Measurements from ENCODE around the gene SNRPE.

Gene SNRPE

DNA sequence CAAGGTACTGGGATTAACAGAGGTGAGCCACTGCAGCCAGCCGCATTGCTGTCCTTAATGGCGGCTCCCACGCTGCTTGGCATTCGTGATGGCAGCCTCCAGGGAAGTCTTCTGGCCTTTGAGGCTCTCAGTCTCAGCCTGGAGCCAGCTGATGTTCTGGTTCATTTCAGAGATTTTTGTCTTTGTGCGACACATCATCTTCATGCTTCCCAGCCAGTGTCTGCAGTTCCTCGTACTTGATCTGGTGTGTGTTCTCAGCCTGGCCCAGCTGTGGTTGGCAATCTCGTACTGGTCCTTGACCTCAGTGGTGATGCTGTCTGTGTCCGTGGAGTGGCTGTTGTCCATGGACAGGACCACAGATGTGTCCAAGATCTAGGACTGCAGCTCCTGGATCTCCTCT, 11.7 kb downstream of the SNRPE start:
- in situ Hi-C loops (cut with MboI; ENCODE audit: low sequenced_read_pairs), result loop anchor here (25.0 kb wide), 1 partner anchor 264 kb away; no protein-coding TSS in a partner anchor

DNA sequence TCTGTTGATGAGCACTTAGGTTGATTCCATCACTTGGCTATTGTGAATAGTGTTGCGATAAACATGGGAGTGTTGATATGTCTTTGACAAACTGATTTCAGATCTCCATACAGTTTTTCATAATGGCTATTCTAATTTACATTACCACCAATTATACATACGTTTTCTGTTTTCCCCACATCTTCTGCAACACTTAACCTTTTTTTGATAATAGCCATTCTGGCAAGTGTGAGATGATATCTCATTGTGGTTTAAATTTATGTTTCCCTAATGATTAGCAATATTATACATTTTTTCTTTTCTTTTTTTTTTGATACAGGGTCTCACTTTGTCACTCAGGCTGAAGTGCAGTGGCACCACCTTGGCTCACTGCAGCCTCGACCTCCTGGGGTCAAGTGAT, 17.0 kb downstream of the SNRPE start:
- in situ Hi-C loops (cut with MboI; ENCODE audit: low sequenced_read_pairs), result no loop called here

DNA sequence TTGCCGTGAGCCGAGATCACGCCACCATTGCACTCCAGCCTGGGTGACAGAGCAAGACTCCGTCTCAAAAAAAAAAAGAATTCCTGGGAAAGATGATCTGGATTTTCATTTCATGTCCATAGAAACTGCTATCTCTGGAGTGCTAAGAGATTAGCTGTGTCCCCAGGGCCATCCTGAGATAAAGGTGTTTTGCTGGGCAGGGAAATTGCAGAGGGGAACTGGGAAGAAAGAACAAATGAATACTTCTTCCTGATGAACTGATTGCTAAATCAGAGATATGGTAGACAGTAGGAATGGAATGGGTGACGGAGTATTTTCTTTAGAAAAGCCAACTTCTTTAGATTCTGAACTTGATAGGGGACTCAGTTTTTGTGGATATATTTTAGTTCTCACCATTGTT, 19.2 kb downstream of the SNRPE start:
- in situ Hi-C loops (cut with MboI; ENCODE audit: low sequenced_read_pairs), result no loop called here

DNA sequence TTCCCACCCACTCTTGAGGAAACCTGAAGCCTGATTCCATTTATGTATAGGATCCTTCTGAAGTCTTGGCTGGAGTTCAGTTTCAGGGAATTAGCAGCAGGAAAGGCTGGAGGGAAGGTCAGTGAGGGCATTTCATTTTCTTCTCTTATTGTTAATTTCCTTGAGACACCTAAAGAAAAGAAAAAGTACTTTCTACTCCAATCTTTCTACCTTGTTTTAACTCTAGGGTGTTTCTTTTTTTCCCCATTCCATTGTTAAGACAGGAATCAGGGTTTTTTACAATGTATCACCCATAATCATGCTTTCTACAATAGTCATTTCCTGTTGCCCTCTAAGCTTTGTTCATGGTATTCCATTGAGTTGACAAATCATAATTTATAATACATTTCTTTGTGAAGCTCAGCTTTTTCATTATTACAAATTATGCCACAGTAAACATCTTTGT, 27.4 kb downstream of the SNRPE start:
- in situ Hi-C loops (cut with MboI; ENCODE audit: low sequenced_read_pairs), result no loop called here

DNA sequence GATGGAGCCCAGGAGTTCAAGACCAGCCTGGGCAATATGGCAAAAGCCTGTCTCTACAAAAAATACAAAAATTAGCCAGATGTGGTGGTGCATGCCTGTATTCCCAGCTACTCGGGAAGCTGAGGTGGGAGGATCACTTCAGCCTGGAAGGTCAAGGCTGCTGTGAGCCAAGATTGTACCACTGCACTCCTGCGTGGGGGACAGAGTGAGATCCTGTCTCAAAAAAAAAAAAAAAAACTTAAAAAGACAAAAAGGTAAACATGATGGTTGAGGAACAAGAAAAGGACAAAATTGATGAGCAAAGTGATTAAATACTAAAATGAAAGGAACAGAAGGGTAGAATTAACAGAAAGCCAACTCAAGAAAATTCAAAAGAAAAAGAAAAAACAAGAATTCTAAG, 30.6 kb downstream of the SNRPE start:
- in situ Hi-C loops (cut with MboI; ENCODE audit: low sequenced_read_pairs), result no loop called here

GRCh38 chr1:203898458-203899352, 37.3 kb downstream of the SNRPE start:
- in situ Hi-C loops (cut with MboI; ENCODE audit: low sequenced_read_pairs), result no loop called here

GRCh38 chr1:203899353-203899716, 37.9 kb downstream of the SNRPE start:
- in situ Hi-C loops (cut with MboI; ENCODE audit: low sequenced_read_pairs), result no loop called here

GRCh38 chr1:203899869-203900714, 38.7 kb downstream of the SNRPE start:
- in situ Hi-C loops (cut with MboI; ENCODE audit: low sequenced_read_pairs), result no loop called here

DNA sequence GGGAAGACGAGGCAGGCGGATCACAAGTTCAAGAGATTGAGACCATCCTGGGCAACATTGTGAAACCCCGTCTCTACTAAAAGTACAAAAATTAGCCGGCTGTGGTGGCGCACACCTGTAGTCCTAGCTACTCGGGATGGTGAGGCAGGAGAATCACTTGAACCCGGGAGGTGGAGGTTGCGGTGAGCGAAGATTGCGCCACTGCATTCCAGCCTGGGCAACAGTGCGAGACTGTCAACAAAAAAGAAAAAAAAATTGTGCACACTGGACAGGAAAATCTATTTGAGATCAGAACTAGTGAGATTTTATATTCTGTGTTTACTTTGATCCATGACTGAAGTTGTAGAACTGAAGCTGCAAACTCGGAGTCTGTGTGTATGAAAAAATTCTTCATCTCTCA, 40.2 kb downstream of the SNRPE start:
- in situ Hi-C loops (cut with MboI; ENCODE audit: low sequenced_read_pairs), result no loop called here

- in situ Hi-C loops (cut with MboI; ENCODE audit: low sequenced_read_pairs), result no loop called here
Measured at GRCh38 chr1:203905275-203905674, 43.9 kb downstream of the SNRPE start.

DNA sequence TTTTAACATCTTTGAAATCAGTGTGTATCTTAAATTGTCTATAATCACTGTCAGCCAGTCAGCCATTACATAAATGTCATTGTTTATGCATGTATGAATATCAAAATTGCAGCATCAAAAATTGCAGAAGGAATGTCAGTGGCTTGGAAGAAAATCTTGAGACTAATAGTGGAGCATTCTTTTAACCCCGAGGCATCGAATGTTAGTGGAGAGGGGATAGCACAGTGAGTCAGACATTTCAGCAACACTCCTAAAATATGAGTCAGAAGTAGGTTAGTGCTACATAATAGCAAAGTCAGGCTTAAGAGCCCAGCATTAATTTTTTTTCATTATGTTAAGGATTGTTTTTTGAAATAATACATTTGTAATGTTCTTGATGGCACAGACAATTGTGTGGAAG, 45.5 kb downstream of the SNRPE start:
- in situ Hi-C loops (cut with MboI; ENCODE audit: low sequenced_read_pairs), result no loop called here

DNA sequence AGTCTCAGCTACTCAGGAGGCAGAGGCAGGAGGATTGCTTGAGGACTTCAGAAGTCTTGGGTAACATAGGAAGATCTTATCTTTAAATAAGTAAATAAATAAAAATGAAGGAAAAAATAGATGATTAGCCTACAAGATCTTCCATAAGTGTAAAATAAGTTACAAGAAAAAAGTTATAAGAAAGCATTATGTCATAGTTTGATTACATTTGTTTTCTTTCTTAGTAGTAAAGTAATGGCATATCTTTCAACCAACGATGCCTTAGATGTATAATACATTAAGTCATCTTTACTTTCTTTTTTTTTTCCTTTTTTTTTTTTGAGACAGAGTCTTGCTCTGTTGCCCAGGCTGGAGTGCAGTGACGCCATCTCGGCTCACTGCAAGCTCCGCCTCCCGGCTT, 46.5 kb downstream of the SNRPE start:
- in situ Hi-C loops (cut with MboI; ENCODE audit: low sequenced_read_pairs), result no loop called here

- in situ Hi-C loops (cut with MboI; ENCODE audit: low sequenced_read_pairs), result no loop called here
Measured at GRCh38 chr1:203911806-203912205, 50.4 kb downstream of the SNRPE start.

- in situ Hi-C loops (cut with MboI; ENCODE audit: low sequenced_read_pairs), result no loop called here
Measured at GRCh38 chr1:203913073-203913521, 51.7 kb downstream of the SNRPE start.

GRCh38 chr1:203914292-203914691, 52.9 kb downstream of the SNRPE start:
- in situ Hi-C loops (cut with MboI; ENCODE audit: low sequenced_read_pairs), result no loop called here

DNA sequence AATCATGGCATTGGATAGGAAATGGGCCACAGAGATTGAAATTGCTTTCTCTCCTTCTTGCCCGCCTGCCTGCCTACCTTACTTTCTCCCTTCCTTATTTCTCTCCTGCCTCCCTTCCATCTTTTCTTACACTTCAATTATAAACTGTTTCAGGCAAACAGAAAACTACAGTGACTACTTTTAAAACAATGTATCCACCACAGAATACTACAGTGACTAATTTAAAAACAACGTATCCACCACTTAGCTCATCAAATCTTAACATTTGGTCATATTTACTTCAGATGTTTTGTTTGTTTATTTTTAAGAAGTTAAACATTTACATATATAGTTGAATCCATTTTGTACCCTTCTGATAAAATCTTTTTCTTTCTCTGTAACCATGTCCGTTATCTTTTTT, 54.4 kb downstream of the SNRPE start:
- in situ Hi-C loops (cut with MboI; ENCODE audit: low sequenced_read_pairs), result no loop called here

DNA sequence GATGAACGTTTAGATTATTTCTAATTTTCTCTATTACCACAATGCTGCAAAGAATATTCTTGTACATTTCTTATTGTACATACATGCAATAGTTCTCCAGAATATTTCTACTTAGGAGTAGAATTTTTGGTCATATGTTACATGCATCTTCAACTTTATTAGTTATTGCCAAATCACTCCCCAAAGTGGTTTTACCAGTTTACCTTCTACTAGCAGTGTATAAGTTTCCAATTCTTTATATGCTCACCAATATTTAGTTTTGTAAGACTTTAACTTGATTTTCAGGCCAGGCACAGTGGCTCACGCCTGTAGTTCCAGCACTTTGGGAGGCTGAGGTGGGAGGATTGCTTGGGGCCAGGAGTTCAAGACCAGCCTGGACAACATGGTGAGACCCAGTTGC, 55.4 kb downstream of the SNRPE start:
- in situ Hi-C loops (cut with MboI; ENCODE audit: low sequenced_read_pairs), result no loop called here
